ENCODE results near the gene SRSF8.
"Not testable (repeated sequence)": the region's sequence is repeated elsewhere in the genome, so short reads cannot be mapped to it uniquely, and the experiment has no call there.

Gene SRSF8

DNA sequence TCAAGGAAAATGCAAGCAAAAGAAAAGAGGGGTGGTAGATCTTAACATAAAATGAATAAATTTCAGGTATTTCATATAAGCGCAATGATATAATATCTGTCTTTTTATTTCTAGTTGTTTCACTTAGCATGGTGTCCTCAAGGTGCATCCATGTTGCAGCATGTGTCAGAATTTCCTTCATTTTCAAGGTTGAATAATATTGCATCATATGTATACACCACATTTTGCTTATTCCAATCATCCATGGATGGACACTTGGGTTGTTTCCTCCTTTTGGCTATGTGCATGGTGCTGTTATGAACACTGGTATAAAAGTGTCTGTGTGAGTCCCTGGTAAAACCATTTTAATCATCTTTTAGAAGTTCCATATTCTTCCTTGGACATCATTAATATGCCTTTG, 24.5 kb upstream of the SRSF8 start:
- no peak overlapping the region for H3K4me3 ChIP-seq (ENCODE audit: control insufficient read depth, low read depth, low read length)
- TF ChIP-seq, protein P1, sequence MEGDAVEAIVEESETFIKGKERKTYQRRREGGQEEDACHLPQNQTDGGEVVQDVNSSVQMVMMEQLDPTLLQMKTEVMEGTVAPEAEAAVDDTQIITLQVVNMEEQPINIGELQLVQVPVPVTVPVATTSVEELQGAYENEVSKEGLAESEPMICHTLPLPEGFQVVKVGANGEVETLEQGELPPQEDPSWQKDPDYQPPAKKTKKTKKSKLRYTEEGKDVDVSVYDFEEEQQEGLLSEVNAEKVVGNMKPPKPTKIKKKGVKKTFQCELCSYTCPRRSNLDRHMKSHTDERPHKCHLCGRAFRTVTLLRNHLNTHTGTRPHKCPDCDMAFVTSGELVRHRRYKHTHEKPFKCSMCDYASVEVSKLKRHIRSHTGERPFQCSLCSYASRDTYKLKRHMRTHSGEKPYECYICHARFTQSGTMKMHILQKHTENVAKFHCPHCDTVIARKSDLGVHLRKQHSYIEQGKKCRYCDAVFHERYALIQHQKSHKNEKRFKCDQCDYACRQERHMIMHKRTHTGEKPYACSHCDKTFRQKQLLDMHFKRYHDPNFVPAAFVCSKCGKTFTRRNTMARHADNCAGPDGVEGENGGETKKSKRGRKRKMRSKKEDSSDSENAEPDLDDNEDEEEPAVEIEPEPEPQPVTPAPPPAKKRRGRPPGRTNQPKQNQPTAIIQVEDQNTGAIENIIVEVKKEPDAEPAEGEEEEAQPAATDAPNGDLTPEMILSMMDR (conservative IDR thresholded peaks at IDR 0.05; ENCODE audit: control insufficient read depth, insufficient read depth, low read depth, low read length), result no peak
- no peak for DNase-seq (ENCODE audit: low read depth)

DNA sequence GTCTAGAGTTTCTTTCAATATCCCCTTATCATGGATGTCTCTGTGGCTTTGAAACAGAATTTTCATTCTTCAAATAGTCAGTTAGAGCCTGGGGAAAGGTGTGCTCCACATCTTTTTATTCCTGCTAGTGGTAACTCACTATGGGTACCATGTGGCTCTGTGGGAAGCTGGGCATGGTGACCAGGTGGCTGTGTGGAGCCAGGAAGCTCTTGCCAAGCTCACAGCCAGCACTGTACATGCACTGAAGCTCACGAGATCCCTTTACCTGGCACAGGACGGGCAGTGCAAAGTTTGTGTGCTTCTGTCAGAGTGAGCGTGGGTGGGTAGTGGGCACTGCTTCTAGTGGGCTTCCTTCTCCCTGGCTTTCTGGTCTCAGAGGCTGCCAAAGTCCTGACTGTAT, 23.8 kb upstream of the SRSF8 start:
- TF ChIP-seq, protein P1 (conservative IDR thresholded peaks at IDR 0.05; ENCODE audit: control insufficient read depth, insufficient read depth, low read depth, low read length), result no peak

DNA sequence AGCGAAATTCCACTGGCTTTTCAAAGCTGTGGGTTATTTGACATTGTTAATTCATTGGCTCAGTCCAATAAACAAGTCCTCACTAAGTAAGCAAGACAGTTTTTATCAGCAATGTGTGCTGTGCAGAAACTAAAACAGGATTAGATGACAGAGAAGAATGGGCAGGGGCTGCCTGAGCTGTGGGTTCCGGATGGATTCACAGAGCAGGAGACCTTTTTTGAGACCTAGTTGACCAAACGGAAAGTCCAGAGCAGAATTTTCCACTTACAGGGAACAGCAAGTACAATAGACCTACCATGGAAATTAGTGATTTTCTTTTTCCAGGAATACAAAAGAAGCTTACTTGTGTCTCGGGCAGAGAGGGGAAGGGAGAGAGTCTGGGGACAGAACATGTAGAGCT, 22.7 kb upstream of the SRSF8 start:
- DNase-seq (ENCODE audit: low read depth), result no peak
- TF ChIP-seq, protein P1 (conservative IDR thresholded peaks at IDR 0.05; ENCODE audit: control insufficient read depth, insufficient read depth, low read depth, low read length), result no peak

More for the DNA sequence above, 23.8 kb upstream of the SRSF8 start:
- H3K4me3 ChIP-seq (ENCODE audit: control insufficient read depth, low read depth, low read length), result no peak overlapping the region
- DNase-seq (ENCODE audit: low read depth), result no peak

DNA sequence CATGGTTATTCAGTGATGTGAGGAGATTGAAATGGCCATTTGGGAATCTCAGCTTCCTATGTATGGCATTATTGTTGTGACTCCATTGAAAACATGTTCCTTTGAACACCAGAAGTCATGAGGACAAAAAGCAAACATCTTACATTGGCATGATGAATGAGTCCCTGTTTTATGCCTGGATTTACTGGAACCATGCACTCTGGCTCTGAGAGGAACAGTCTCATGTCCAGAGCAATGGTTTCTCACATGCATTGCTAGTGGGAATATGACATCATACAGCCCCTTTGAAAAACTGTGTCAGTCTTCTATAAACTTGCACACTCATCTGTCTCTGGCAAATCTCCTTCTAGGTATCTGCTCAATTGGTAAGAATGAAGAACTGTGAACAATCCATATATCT, 20.9 kb upstream of the SRSF8 start:
- no peak overlapping the region for H3K4me3 ChIP-seq (ENCODE audit: control insufficient read depth, low read depth, low read length)
- no peak for DNase-seq (ENCODE audit: low read depth)
- TF ChIP-seq, protein P1 (conservative IDR thresholded peaks at IDR 0.05; ENCODE audit: control insufficient read depth, insufficient read depth, low read depth, low read length), result no peak

More for the DNA sequence above, 22.7 kb upstream of the SRSF8 start:
- no peak overlapping the region for H3K4me3 ChIP-seq (ENCODE audit: control insufficient read depth, low read depth, low read length)

DNA sequence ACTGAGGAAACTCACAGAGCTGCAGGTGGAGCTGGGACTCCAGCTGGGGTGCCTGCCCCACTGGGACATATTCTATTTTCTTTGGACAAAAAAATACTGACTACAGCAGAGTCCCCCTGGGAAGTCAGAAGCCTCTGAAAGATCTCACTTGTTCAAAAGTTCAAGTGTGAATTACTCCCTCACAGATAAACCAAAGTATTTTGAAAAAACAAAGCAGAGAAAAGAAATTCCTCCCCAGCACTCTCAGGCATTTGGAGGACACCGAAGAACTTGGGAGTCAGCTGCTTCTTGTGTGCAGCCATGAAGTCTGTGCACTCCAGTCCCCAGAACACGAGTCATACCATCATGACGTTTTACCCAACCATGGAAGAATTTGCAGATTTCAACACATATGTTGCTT, 17.6 kb upstream of the SRSF8 start, which contains the start of gene KDM4F:
Gene KDM4F, plus strand, starts transcription at position 301 of the 400 bp plus-strand sequence.
- not testable (repeated sequence) for DNase-seq (ENCODE audit: low read depth); H3K4me3 ChIP-seq (ENCODE audit: control insufficient read depth, low read depth, low read length)

DNA sequence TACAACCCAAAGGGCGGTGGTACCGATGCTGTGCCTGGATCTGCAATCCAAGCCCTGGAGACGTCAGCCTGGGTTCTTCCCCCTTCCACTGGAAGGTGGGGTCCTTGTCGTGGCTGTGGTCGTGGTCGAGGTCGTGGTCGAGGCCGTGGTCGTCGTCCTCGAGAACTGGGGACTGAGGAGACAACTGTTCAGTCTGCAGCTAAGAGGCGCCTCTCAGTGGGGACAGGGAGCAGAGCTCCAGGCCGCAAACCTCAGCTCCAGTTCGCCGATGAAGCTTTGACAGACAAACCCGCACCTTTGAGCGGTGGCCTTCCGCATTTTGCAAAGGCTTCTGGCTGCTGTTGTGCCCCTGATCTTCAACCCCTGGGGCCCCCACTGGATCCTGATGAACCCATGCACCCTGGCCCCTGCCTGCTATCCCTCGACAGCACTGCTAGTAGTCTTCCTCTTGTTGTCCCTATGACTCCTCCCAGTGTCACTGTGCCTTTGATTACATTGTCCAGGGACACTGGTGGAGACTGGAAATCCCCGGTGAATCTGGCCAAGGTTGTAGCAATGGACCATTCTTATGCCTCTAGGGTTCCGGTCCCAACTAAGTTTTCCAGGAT, 16.0 kb upstream of the SRSF8 start:
- no peak for DNase-seq (ENCODE audit: low read depth)
- TF ChIP-seq, protein P1 (conservative IDR thresholded peaks at IDR 0.05; ENCODE audit: control insufficient read depth, insufficient read depth, low read depth, low read length), result no peak
- no peak overlapping the region for H3K4me3 ChIP-seq (ENCODE audit: control insufficient read depth, low read depth, low read length)

DNA sequence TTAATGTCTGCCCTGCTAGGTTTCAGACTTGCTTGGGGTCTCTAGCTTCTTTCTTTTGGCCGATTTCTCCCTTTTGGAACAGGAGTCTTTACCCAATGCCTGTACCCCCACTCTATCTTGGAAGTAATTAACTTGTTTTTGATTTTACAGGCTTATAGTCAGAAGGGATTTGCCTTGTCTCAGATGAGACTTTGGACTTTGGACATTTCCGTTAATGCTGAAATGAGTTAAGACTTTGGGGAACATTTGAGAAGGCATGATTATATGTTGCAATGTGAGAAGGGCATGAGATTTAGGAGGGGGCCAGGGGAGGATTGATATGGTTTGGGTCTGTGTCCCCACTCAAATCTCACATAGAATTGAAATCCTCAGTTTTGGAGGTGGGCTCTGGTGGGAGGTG, 12.4 kb upstream of the SRSF8 start:
- TF ChIP-seq, protein P1 (conservative IDR thresholded peaks at IDR 0.05; ENCODE audit: control insufficient read depth, insufficient read depth, low read depth, low read length), result no peak
- DNase-seq (ENCODE audit: low read depth), result no peak
- no peak overlapping the region for H3K4me3 ChIP-seq (ENCODE audit: control insufficient read depth, low read depth, low read length)
